ENCODE data around the gene CDCA4. TPM values are rescaled to one million over a fixed set of nuclear protein-coding genes. Genes with fewer than 3 reads are reported as not detected.

Gene CDCA4
- total RNA-seq, 1 donor from 2014 or later: 50.8 TPM

DNA sequence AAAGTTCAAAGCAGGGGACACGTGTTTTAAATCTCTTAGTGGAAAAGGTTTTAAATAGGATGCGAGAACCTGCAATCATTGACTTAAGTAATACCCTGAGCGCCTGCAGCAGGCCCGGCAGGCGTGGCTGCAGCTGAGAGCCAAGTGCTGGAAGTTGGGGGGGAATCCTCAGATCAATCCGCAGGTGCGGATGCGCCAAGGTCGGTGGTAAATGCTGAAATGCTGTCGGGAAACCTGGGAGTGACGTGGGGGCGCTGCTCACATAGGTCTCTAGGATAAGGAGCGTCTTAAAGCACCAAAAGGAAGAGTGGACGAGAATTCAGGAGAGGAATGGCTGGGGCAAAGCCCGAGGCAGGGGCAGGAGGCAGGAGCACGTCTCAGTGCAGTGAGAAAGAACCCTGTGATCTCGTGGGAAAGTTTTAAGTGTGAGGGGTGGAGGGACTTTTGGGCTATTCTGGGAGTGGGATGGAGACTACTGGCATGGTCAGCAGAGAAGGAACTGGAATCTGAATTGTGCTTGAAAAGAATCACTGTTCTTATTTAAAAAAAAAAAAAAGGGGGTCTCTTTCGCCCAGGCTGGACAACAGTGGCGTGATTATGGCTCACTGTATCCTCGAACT is 883 bp upstream of the CDCA4 start:
- Histone ChIP-seq H3K4me3 (ENCODE audit: low read depth, low read length) (peak overlapping the region; percentile 48), H3K27me3 (ENCODE audit: control insufficient read depth, insufficient read depth, low read length) (no peaks in the 10 kb centered on the region), H3K36me3 (ENCODE audit: control insufficient read depth, insufficient read depth, low read length) (no peaks in the 10 kb centered on the region)
- TF ChIP-seq, protein P1, sequence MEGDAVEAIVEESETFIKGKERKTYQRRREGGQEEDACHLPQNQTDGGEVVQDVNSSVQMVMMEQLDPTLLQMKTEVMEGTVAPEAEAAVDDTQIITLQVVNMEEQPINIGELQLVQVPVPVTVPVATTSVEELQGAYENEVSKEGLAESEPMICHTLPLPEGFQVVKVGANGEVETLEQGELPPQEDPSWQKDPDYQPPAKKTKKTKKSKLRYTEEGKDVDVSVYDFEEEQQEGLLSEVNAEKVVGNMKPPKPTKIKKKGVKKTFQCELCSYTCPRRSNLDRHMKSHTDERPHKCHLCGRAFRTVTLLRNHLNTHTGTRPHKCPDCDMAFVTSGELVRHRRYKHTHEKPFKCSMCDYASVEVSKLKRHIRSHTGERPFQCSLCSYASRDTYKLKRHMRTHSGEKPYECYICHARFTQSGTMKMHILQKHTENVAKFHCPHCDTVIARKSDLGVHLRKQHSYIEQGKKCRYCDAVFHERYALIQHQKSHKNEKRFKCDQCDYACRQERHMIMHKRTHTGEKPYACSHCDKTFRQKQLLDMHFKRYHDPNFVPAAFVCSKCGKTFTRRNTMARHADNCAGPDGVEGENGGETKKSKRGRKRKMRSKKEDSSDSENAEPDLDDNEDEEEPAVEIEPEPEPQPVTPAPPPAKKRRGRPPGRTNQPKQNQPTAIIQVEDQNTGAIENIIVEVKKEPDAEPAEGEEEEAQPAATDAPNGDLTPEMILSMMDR (IDR thresholded peaks at IDR 0.05; ENCODE audit: insufficient read depth, low read length, severe bottlenecking): peak; percentile 18
- FAIRE-seq (no peak), DNase-seq (ENCODE audit: low read depth) (no peak)

DNA sequence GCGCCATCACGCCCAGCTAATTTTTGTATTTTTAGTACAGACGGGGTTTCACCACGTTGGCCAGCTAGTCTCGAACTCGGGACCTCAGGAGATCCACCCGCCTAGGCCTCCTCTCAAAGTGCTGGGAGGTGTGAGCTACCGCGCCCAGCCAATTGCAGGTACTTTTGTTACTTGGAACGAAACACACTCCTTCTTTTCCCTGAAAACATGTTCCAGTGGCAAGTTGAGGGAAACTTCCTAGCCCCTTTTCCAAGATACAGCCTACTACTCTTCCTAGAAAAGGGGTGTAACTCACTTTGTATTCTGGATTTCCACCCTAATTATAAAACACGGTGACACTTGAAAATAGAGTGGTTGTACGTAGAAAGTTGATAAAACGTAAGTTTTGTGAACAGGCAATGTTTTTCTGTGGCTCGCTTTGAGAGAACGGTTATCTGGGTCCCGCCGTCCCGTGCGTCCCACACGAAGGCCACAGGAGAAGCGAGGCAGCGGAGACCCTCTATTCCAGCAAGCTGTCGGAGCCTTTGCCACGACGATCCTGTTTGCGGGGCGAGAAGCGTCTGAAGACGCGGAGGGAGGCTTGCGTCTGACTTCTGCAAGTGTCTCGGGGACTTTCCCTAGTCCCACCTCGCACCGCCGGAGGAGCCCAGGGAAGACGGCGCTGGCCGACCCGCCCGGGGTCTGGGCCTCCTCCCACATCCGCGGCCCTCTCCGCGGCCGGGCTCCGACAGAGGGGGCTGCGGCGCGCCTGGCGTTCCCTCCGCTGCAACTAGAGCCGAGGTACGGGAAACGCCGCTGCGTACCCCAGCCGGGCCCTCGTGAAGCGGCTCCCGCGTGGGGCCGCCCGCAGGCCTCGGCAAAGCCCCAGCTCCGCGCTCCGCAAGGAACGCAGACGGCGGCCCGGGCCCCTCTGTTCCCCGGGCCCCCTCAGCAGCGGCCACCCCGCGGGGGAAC is 745 bp downstream of the CDCA4 start:
- TF ChIP-seq, protein P1 (IDR thresholded peaks at IDR 0.05; ENCODE audit: insufficient read depth, low read length, severe bottlenecking): peak; percentile 9
- H3K4me3 ChIP-seq (ENCODE audit: low read depth, low read length): peak overlapping the region; percentile 58
- H3K27me3 ChIP-seq (ENCODE audit: control insufficient read depth, insufficient read depth, low read length): no peaks in the 10 kb centered on the region
- FAIRE-seq (no peak), DNase-seq (ENCODE audit: low read depth) (no peak)
- H3K36me3 ChIP-seq (ENCODE audit: control insufficient read depth, insufficient read depth, low read length): no peaks in the 10 kb centered on the region

DNA sequence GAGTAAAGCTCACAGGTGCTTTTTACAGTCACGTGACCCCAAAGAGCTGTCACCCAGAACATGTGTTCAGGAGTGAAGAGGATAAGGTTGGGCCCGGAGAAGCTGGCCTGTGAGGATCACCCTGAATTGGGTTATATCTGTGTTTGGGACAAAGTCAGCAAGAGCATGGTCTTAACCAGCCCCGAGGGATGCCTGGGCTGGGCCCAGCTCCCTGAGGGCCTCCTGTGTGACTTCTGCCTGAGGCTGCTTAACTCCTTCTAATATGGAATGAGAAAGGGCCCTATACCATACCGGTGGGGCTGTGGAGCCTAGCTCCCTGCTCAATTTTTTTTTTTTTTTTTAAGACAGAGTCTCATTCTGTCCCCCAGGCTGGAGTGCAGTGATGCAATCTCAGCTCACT is 2.5 kb downstream of the CDCA4 start:
- TF ChIP-seq, protein P1 (IDR thresholded peaks at IDR 0.05; ENCODE audit: insufficient read depth, low read length, severe bottlenecking): no peak
- no peaks in the 10 kb centered on the region for H3K36me3 ChIP-seq (ENCODE audit: control insufficient read depth, insufficient read depth, low read length)
- DNase-seq (ENCODE audit: low read depth) (no peak), FAIRE-seq (no peak)
- H3K27me3 ChIP-seq (ENCODE audit: control insufficient read depth, insufficient read depth, low read length): no peaks in the 10 kb centered on the region
- H3K4me3 ChIP-seq (ENCODE audit: low read depth, low read length): no peak overlapping the region

DNA sequence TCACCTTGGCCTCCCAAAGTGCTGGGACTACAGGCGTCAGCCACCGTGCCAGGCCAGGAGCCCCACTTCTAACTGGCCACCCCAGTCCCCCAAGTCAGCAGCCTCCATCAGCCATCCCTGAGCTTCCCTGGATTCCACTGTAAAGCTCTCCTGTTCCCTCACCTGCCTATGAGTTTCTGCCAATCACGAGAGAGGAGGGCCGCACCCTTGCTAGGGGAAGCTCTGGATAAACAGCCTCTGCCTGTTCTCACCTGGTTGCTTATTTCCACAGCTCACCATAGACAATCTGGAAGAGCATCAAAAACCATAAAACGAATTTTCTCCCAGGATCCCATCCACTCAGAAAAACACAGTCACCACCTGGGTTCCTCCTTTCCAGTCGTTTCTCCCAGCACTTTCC is 5.0 kb downstream of the CDCA4 start:
- Histone ChIP-seq H3K4me3 (ENCODE audit: low read depth, low read length) (no peak overlapping the region), H3K27me3 (ENCODE audit: control insufficient read depth, insufficient read depth, low read length) (no peaks in the 10 kb centered on the region), H3K36me3 (ENCODE audit: control insufficient read depth, insufficient read depth, low read length) (peaks cover 8% of the 10 kb centered on the region)
- DNase-seq (ENCODE audit: low read depth) (no peak), FAIRE-seq (no peak)
- TF ChIP-seq, protein P1 (IDR thresholded peaks at IDR 0.05; ENCODE audit: insufficient read depth, low read length, severe bottlenecking): no peak

DNA sequence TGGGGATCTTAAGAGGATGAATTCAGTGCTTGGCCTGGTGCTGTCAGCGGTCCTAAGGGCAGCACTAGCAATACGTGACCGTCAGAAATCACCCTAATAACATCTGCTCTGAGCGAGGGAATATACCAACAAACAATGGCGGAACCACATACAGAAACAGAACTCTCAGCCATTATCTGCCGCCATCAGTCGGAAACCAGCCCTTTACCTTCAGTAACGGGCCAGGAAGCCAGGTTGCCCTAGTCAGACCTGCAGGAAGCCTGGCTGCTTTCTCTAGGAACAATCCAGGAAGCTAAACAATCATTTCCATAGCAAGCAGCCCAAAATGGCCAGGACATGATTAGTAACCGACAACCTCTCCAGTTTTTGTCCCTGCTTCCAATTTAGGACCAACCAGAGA is 5.6 kb downstream of the CDCA4 start:
- TF ChIP-seq, protein P1 (IDR thresholded peaks at IDR 0.05; ENCODE audit: insufficient read depth, low read length, severe bottlenecking): no peak
- H3K27me3 ChIP-seq (ENCODE audit: control insufficient read depth, insufficient read depth, low read length): no peaks in the 10 kb centered on the region
- H3K4me3 ChIP-seq (ENCODE audit: low read depth, low read length): no peak overlapping the region
- DNase-seq (ENCODE audit: low read depth) (no peak), FAIRE-seq (no peak)
- peaks cover 9% of the 10 kb centered on the region for H3K36me3 ChIP-seq (ENCODE audit: control insufficient read depth, insufficient read depth, low read length)
